Measurements from ENCODE around the gene PACC1. TPM values are rescaled to one million over a fixed set of nuclear protein-coding genes. Genes with fewer than 3 reads are reported as not detected.

Gene PACC1
- total RNA-seq, 4 donors from 2014 or later = 2.4 to 16.0 (median 8.8) TPM

DNA sequence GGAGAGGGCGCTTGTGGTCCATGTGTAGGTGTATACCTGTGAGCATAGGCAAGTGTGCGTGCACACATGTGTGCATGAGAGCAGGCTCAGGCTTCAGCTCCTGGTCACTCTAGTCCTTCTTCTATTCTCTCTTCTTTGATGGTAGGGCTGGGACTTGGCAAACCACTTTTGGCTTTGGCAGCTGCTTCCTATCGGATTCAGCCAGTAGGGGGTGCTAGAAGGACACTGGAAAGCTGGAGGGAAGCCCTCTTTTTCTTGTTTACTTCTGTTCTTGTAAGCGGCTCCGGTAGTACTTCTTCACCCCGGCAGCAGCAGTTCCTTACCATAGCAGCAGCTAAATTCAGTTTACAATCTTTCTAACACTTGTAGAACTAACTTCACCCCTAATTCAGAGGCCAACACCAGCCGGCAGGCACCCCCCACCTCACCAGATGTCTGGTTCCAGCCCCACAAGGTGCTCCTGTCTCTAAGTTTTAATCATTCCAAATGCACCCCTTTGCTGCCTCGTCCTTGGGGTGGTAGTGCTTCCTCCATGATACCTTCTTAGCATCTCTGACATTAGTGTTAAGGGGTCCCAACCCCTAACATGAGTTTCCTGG lies 43.2 kb upstream of the PACC1 start:
- TF ChIP-seq, protein P1, sequence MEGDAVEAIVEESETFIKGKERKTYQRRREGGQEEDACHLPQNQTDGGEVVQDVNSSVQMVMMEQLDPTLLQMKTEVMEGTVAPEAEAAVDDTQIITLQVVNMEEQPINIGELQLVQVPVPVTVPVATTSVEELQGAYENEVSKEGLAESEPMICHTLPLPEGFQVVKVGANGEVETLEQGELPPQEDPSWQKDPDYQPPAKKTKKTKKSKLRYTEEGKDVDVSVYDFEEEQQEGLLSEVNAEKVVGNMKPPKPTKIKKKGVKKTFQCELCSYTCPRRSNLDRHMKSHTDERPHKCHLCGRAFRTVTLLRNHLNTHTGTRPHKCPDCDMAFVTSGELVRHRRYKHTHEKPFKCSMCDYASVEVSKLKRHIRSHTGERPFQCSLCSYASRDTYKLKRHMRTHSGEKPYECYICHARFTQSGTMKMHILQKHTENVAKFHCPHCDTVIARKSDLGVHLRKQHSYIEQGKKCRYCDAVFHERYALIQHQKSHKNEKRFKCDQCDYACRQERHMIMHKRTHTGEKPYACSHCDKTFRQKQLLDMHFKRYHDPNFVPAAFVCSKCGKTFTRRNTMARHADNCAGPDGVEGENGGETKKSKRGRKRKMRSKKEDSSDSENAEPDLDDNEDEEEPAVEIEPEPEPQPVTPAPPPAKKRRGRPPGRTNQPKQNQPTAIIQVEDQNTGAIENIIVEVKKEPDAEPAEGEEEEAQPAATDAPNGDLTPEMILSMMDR (IDR thresholded peaks at IDR 0.05; ENCODE audit: low read depth) = no peak

DNA sequence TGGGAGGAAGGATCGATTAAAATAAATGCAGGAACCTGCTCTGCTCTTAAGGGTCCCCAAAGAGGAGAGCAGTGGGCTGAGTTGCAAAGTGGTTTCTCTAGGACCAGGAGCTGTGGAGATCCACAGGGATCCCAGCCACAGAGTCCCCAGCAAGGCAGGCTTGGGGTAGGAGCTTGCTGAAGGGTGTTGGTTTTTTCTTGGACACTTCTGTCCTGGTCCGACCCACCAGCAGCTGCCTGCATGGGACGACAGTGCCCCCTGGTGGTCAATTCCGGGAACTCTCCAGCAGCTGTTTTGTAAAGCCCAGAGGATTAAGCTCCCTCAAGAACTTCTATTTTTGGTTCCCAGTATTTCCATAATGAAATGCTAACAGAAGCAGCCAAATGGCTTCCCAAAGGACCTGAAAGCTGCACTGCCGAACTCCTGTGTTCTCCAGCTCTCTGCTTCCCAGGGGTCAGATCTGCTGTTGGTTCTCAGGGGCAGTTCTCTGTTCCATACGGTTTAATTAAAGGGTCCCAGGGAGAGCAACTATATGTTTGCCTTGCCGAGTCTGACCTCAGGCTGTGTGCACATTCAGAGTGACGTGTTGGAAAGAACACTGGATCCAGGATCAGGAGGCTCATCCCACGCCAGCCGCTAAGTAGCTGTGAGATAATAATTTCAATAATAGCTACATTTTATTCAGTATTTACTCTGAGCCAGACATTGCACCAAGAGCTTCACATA lies 41.3 kb upstream of the PACC1 start:
- TF ChIP-seq, protein P1 (IDR thresholded peaks at IDR 0.05; ENCODE audit: low read depth) = no peak

DNA sequence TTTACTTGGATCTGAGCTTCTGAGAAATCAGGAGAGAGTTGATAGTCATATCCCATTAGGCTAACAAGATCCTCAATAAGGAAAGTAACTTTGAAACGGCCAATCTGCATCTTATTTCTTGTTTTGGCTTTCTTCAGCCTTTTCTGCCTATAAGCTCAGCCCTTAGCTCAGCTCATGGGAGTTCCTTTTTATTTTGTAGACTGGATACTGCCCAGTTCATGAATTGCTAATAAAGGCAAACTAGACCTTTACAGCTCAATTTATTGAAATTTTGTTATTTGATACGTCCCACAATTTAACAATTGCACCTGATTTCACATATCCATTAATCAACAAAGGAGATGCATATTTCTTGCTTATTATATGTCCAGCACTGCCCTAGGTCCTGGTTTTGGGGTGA lies 40.7 kb upstream of the PACC1 start:
- TF ChIP-seq, protein P1 (IDR thresholded peaks at IDR 0.05; ENCODE audit: low read depth) = no peak

DNA sequence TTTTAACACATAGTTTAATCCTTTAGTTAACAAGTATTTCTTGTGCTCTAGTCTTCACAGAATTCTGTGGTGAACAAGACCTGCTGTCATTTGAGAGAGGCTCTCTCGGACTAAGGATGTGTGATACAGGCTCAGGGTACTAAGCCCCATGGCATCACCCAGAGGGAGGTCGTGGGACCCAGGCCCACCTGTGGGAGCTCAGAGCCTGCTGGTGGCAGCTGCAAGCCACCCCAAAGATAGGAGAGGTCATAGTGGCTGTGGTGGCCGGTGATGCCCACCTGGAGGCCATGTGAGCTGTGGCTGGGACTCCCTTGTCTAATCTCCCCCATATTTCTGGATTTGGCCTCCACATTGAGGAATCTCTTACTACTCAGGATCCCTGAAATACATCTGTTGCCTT lies 40.1 kb upstream of the PACC1 start:
- TF ChIP-seq, protein P1 (IDR thresholded peaks at IDR 0.05; ENCODE audit: low read depth) = no peak

DNA sequence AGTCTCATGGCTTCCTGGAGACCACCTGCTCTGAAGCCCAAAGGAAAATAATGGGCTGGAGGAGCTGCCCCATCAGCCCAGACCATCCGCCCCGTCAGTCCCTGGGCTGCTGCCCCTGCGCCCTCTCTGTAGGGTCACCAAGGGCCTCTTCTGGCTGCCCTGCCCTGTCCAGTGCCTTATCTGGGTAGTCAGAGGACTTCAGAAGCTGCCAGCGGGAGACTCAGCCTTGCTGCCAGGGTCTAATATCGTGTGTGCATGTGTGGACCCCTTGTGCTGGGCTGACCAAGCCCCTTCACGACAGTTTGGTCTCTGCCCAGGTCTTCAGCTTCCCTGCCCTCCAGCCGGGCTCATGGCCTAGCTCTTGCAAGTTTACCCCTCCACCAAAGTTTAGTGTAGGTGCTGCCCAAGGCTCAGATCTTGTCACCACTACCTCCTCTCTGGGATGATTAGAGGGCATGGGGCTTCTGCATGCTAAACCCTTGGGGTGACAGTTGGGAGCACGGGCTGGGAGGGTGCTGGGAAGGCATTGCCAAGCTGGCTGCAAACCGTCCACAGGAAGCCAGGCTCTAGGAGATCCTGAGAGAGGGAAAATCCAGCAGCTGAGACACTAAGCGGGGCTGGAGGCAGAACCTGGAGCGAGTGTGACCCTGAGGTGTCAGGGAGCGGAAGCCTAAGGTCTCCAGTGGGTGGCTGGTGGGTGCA lies 38.6 kb upstream of the PACC1 start:
- TF ChIP-seq, protein P1 (IDR thresholded peaks at IDR 0.05; ENCODE audit: low read depth) = no peak

DNA sequence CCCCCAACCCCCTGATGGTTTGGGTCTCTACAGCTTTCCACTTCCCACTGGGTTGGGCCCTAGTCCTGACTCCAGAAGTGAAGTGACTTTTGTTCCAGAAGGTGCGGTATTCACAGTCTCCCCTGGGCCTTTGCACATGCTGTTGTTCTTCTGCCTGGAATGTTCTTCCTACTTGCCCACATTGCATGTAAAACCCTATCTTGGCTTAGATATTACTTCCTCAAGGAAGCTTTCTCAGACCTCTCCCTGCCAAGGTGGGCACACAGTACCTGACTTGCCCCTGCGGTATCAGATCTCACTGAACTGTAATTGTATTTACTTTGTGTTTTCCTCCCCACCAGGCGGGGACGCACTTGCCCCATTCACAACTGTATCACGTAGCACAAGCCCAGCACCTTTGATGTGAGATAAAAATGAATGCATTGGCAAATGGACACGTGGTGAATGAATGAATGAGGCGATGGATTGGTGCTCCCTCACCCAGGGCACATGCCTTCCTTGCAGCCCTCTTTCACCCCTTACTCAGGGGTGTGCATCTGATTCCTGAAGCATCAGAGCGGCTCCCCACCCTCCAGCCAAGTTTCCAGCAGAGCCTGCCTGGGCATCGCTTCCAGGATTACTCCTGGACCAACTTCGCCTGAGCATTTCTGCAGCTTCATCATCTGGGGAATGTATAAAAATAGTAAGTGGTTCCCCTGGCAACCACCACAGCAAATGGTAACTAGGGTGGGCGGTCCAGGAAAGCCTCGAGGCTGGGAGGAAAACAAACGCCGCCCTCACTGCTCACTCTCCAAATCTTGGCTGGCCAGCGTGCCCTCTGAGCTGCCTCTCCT lies 37.9 kb upstream of the PACC1 start:
- TF ChIP-seq, protein P1 (IDR thresholded peaks at IDR 0.05; ENCODE audit: low read depth) = no peak

Data from subcutaneous adipose tissue (tissue), 4 donors.